Neural progenitor cell (in vitro differentiated cells): ENCODE results near the gene AQR. TPM values are rescaled to one million over a fixed set of nuclear protein-coding genes. Genes with fewer than 3 reads are reported as not detected.

Source experiments
- DNase-seq: peaks from one replicate; pipeline ENCODE4 v3.0.0-alpha.2; 2016; ENCODE audit warnings: low spot score
- H2AFZ ChIP-seq: fragments of 200-600 bp; sonication (generic); replicated peaks from 2 replicates; pipeline ENCODE4 v1.6.1; 2016; ENCODE audit warnings: antibody characterized with exemption
- H3F3A ChIP-seq: fragments of 200-600 bp; sonication (generic); 2 replicates; pipeline ENCODE4 v1.6.1; 2016; ENCODE audit warnings: antibody characterized with exemption, low read depth
- H3K27ac ChIP-seq: fragments of 200-600 bp; sonication (generic); 2 replicates; pipeline ENCODE4 v1.5.1; 2016; ENCODE audit warnings: mild to moderate bottlenecking
- H3K27me3 ChIP-seq: fragments of 200-600 bp; sonication (generic); 2 replicates; pipeline ENCODE4 v1.6.1; 2016; ENCODE audit warnings: mild to moderate bottlenecking, moderate library complexity
- H3K36me3 ChIP-seq: fragments of 200-600 bp; sonication (generic); 2 replicates; pipeline ENCODE4 v1.5.1; 2016
- H3K4me1 ChIP-seq: fragments of 200-600 bp; sonication (generic); 2 replicates; pipeline ENCODE4 v1.6.1; 2016; ENCODE audit warnings: mixed run types
- H3K4me2 ChIP-seq: fragments of 200-600 bp; sonication (generic); 2 replicates; pipeline ENCODE4 v1.6.1; 2016
- H3K4me3 ChIP-seq: fragments of 200-600 bp; sonication (generic); 2 replicates; pipeline ENCODE4 v1.5.1; 2016
- H3K79me2 ChIP-seq: fragments of 200-600 bp; sonication (generic); 2 replicates; pipeline ENCODE4 v1.6.1; 2016; ENCODE audit warnings: low read depth
- H3K9ac ChIP-seq: fragments of 200-600 bp; sonication (generic); 2 replicates; pipeline ENCODE4 v1.6.1; 2016
- H3K9me3 ChIP-seq: fragments of 200-600 bp; sonication (generic); 2 replicates; pipeline ENCODE4 v1.5.1; 2016; ENCODE audit warnings: low read depth
- H4K20me1 ChIP-seq: fragments of 200-600 bp; sonication (generic); 2 replicates; pipeline ENCODE4 v1.6.1; 2016; ENCODE audit warnings: low read depth
- H3K27ac Mint-ChIP-seq: 3 replicates; pipeline ENCODE4 v1.8.0; 2021; ENCODE audit warnings: mixed read lengths
- H3K27me3 Mint-ChIP-seq: 2 replicates; pipeline ENCODE4 v1.8.0; 2022; ENCODE audit warnings: low read depth, mild to moderate bottlenecking, inconsistent platforms, moderate library complexity, mixed read lengths; ENCODE audit not compliant: insufficient read depth
- H3K36me3 Mint-ChIP-seq: 3 replicates; pipeline ENCODE4 v1.8.0; 2021; ENCODE audit warnings: mixed read lengths
- H3K4me1 Mint-ChIP-seq: 3 replicates; pipeline ENCODE4 v1.8.0; 2021; ENCODE audit warnings: mixed read lengths
- H3K4me3 Mint-ChIP-seq: 3 replicates; pipeline ENCODE4 v1.8.0; 2021; ENCODE audit warnings: mild to moderate bottlenecking, moderate library complexity, mixed read lengths
- H3K9me3 Mint-ChIP-seq: 3 replicates; pipeline ENCODE4 v1.8.0; 2020; ENCODE audit warnings: mixed read lengths
- EZH2 ChIP-seq: fragments of 200-600 bp; sonication (generic); IDR thresholded peaks from 2 replicates; pipeline ENCODE4 v1.6.1; 2017; ENCODE audit warnings: antibody characterized with exemption, mild to moderate bottlenecking, moderate library complexity
- EZH2phosphoT487 ChIP-seq: fragments of 200-600 bp; sonication (generic); IDR thresholded peaks from 2 replicates; pipeline ENCODE4 v1.6.1; 2017; ENCODE audit warnings: antibody characterized with exemption
- total RNA-seq: library from RNA; depleted of rRNA; stranded (reverse); fragments of >200 nt; gene quantifications from 2 replicates; pipeline ENCODE4 v1.2.3, GENCODE V29; 2015; ENCODE audit warnings: low replicate concordance
- TF ChIP-seq, protein P1 (sequence below): fragments of 200-600 bp; sonication (generic); IDR thresholded peaks from 2 replicates; pipeline ENCODE4 v1.5.1; 2017; ENCODE audit warnings: antibody characterized with exemption, mild to moderate bottlenecking

Gene AQR
- total RNA-seq, 1 donor from 2014 or later = 54.3 TPM

DNA sequence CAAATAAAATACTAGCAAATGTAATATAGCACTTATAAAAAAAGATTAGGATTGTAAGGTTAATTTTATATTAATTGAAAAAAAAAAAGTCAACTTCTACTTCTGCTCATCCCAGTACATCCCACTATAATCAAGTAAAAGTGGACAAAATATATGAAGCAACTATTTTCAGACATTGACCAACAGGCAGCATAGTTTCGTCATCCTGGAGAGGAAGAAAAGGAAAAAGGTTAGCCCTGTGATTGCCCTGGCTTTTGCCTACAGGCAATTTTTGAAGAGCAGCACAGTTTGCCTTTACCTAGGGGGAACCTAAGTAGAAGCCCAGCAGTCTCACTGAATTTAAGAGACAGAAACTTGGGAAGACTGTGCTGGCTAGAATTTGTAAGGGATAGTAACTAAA is 121.9 kb downstream of the AQR start:
- Histone ChIP-seq H3F3A (no peaks in the 10 kb centered on the region), H4K20me1 (no peaks in the 10 kb centered on the region), H3K4me1 (no peaks in the 10 kb centered on the region), H3K4me3 (no peak overlapping the region), H3K9ac (no peak overlapping the region), H3K27me3 (no peaks in the 10 kb centered on the region), H2AFZ (no peak overlapping the region), H3K27ac (no peak overlapping the region), H3K4me2 (no peak overlapping the region), H3K9me3 (no peaks in the 10 kb centered on the region), H3K79me2 (no peaks in the 10 kb centered on the region), H3K36me3 (no peaks in the 10 kb centered on the region)
- TF ChIP-seq, protein P1, sequence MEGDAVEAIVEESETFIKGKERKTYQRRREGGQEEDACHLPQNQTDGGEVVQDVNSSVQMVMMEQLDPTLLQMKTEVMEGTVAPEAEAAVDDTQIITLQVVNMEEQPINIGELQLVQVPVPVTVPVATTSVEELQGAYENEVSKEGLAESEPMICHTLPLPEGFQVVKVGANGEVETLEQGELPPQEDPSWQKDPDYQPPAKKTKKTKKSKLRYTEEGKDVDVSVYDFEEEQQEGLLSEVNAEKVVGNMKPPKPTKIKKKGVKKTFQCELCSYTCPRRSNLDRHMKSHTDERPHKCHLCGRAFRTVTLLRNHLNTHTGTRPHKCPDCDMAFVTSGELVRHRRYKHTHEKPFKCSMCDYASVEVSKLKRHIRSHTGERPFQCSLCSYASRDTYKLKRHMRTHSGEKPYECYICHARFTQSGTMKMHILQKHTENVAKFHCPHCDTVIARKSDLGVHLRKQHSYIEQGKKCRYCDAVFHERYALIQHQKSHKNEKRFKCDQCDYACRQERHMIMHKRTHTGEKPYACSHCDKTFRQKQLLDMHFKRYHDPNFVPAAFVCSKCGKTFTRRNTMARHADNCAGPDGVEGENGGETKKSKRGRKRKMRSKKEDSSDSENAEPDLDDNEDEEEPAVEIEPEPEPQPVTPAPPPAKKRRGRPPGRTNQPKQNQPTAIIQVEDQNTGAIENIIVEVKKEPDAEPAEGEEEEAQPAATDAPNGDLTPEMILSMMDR = no peak
- TF ChIP-seq EZH2 = no peak
- TF ChIP-seq EZH2phosphoT487 = no peak
- no peak for DNase-seq
- Mint-ChIP-seq H3K4me3 (no peak overlapping the region), H3K36me3 (peaks cover 7% of the 10 kb centered on the region), H3K27me3 (no peaks in the 10 kb centered on the region), H3K27ac (no peak overlapping the region), H3K9me3 (peaks cover 7% of the 10 kb centered on the region), H3K4me1 (no peaks in the 10 kb centered on the region)

DNA sequence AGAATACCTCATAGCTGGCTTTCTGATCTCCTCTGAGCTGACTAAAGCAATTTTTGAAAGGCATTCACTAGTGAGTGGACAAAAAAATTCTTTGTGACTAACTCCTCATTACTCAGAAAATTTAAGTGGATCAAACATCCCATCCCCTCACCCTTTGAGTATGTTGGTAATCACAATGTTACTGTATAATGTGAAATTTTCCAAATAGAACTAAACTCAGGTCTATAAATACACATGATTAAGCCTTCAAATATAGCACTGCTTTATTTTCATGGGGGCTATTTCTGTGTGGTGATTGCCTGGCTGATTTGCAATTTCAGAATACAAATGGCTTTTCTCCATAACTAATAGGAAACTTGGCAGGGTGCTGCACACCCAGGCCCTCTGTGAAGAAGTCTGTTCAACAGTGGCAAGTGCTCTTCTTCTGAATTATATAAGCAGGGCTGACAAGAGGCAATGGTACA is 128.2 kb downstream of the AQR start:
- Histone ChIP-seq H3K27ac (no peak overlapping the region), H3K9ac (no peak overlapping the region), H3K79me2 (no peaks in the 10 kb centered on the region), H3K4me2 (no peak overlapping the region), H3F3A (no peaks in the 10 kb centered on the region), H3K36me3 (no peaks in the 10 kb centered on the region), H2AFZ (no peak overlapping the region), H3K4me1 (no peaks in the 10 kb centered on the region), H3K9me3 (no peaks in the 10 kb centered on the region), H3K4me3 (no peak overlapping the region), H3K27me3 (no peaks in the 10 kb centered on the region), H4K20me1 (no peaks in the 10 kb centered on the region)
- TF ChIP-seq EZH2 = no peak
- no peak for TF ChIP-seq EZH2phosphoT487
- TF ChIP-seq, protein P1 = no peak
- Mint-ChIP-seq H3K27ac (no peak overlapping the region), H3K36me3 (no peaks in the 10 kb centered on the region), H3K27me3 (no peaks in the 10 kb centered on the region), H3K9me3 (no peaks in the 10 kb centered on the region), H3K4me3 (no peak overlapping the region), H3K4me1 (no peaks in the 10 kb centered on the region)
- no peak for DNase-seq

DNA sequence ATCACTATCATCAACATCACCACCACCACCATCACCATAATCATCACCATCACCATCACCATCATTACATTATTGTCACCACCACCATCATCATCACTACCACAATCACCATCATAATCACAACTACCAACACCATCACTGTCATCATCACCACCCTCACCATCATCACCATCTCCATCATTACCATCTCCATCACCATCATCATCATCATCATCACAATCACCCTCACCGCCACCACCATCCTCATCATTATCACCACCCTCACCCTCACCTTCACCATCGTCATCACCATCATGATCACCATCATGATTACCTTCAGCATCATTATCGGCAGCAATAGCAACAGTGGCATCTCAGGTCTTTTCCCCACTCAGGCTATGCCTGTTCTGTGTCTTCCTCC is 131.3 kb downstream of the AQR start:
- no peak overlapping the region for H3K4me3 Mint-ChIP-seq
- no peak overlapping the region for H3K27ac ChIP-seq
- no peaks in the 10 kb centered on the region for H3K36me3 Mint-ChIP-seq
- no peaks in the 10 kb centered on the region for H3K27me3 Mint-ChIP-seq
- DNase-seq = no peak
- peaks cover 4% of the 10 kb centered on the region for H3K9me3 ChIP-seq
- H2AFZ ChIP-seq = no peak overlapping the region
- H3K27ac Mint-ChIP-seq = no peak overlapping the region
- H3F3A ChIP-seq = no peaks in the 10 kb centered on the region
- H3K36me3 ChIP-seq = no peaks in the 10 kb centered on the region
- no peak overlapping the region for H3K9ac ChIP-seq
- no peaks in the 10 kb centered on the region for H4K20me1 ChIP-seq
- H3K4me2 ChIP-seq = no peak overlapping the region
- H3K4me1 ChIP-seq = no peaks in the 10 kb centered on the region
- no peaks in the 10 kb centered on the region for H3K4me1 Mint-ChIP-seq
- no peak overlapping the region for H3K4me3 ChIP-seq
- TF ChIP-seq EZH2phosphoT487 (no peak), EZH2 (no peak)
- TF ChIP-seq, protein P1 = no peak
- H3K9me3 Mint-ChIP-seq = peaks cover 10% of the 10 kb centered on the region
- H3K27me3 ChIP-seq = no peaks in the 10 kb centered on the region
- H3K79me2 ChIP-seq = no peaks in the 10 kb centered on the region
